Measurements from ENCODE around the gene NOP58. TPM values are rescaled to one million over a fixed set of nuclear protein-coding genes. Genes with fewer than 3 reads are reported as not detected.

NOP58 gene
- total RNA-seq, 4 donors from 2014 or later, result 48.0 to 96.9 (median 56.8) TPM

DNA sequence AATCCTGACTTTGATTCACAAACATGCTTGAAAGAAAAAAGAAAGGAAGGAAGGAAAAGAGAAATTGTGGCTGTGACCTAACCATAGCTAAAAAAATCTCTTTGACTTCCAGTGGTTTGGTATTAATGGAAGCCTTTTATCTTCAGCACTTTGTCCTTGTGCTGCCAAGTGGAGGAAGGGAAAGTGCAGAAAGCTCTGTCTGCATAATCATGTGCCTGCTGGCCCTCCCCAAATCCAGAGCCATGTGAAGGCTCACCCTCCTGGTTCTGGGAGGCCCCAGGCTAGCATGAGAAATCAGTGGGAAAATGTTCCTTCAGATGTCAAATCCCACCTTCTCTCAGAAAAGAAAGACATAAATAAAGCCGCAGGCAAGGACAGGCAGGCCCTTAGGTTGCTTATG is 62.3 kb downstream of the NOP58 start:
- TF ChIP-seq POLR2AphosphoS5 (IDR thresholded peaks at IDR 0.05) (no peak), EP300 (IDR thresholded peaks at IDR 0.05) (no peak), POLR2A (IDR thresholded peaks at IDR 0.05) (no peak)
- TF ChIP-seq, protein P1, sequence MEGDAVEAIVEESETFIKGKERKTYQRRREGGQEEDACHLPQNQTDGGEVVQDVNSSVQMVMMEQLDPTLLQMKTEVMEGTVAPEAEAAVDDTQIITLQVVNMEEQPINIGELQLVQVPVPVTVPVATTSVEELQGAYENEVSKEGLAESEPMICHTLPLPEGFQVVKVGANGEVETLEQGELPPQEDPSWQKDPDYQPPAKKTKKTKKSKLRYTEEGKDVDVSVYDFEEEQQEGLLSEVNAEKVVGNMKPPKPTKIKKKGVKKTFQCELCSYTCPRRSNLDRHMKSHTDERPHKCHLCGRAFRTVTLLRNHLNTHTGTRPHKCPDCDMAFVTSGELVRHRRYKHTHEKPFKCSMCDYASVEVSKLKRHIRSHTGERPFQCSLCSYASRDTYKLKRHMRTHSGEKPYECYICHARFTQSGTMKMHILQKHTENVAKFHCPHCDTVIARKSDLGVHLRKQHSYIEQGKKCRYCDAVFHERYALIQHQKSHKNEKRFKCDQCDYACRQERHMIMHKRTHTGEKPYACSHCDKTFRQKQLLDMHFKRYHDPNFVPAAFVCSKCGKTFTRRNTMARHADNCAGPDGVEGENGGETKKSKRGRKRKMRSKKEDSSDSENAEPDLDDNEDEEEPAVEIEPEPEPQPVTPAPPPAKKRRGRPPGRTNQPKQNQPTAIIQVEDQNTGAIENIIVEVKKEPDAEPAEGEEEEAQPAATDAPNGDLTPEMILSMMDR (IDR thresholded peaks at IDR 0.05), result no peak
- 86% methylated on average over 1 of the region's 1 CpG for WGBS
- DNase-seq (ENCODE audit: low spot score in 2 of 2), result no peak

DNA sequence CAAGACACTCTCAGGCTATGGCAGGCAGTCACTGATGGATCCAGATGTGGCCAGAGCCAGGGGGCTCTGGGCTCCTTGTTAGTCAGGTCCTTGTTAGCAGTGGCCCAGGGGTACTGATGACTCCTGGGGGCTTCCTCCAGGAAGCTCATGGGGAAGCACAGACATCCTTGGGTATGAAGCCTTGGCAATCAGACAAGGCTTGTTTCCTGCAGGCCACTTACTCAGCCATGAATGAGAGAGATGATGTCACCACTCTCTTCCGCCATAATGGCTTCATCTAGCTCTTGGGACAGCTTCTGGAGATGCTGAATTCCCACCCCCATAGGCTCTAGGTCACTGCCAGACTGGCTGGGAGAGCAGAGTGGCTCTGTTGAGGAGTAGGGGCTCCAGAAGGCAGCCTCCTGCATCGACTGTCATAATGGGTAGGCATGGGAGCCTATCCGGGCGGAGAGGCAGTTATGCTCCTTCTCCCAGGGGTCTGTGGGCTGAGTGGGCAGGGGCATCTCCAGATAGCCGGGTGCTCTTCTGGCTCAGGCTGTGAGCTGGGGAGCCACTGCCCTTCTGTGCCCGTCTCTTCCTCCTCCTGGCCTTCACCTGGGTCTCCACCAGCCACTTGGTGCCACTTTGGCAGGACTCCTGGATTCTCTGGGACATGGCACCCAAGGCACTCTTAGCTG is 70.4 kb downstream of the NOP58 start:
- no peaks in the 10 kb centered on the region for H3K27me3 ChIP-seq
- no peak for TF ChIP-seq POLR2A (IDR thresholded peaks at IDR 0.05)
- TF ChIP-seq EP300 (IDR thresholded peaks at IDR 0.05), result no peak
- TF ChIP-seq, protein P1 (IDR thresholded peaks at IDR 0.05), result no peak
- H3K4me1 ChIP-seq, result no peaks in the 10 kb centered on the region
- 90% methylated on average over 2 of the region's 6 CpGs for WGBS
- no peak overlapping the region for H3K4me3 ChIP-seq
- peaks cover 4% of the 10 kb centered on the region for H3K36me3 ChIP-seq
- H3K27ac ChIP-seq, result no peak overlapping the region
- H3K9me3 ChIP-seq, result no peaks in the 10 kb centered on the region
- no peak for DNase-seq (ENCODE audit: low spot score in 2 of 2)

More for the DNA sequence above, 62.3 kb downstream of the NOP58 start:
- Histone ChIP-seq H3K4me3 (no peak overlapping the region), H3K27ac (no peak overlapping the region), H3K27me3 (no peaks in the 10 kb centered on the region), H3K9me3 (no peaks in the 10 kb centered on the region), H3K4me1 (no peaks in the 10 kb centered on the region), H3K36me3 (peaks cover 15% of the 10 kb centered on the region)

DNA sequence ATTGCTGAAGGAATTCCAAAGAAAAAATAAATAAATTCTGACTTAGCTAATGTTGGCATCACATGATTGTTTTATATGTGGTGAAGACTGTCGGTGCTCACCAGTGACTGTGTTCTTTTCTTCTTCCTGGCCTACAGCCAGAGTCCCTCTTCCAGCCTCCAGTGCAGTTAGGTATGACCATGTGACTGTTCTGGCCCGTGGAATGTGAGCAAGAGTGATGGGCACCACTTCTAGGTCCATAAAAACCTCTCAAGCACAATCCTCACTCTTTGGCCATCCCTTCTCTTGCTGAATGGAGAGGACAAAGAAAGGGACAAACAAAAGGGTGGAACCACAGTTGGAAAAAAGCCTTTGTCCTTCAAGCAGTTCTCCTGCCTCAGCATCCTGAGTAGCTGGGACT is 71.6 kb downstream of the NOP58 start:
- Histone ChIP-seq H3K27me3 (no peaks in the 10 kb centered on the region), H3K4me1 (no peaks in the 10 kb centered on the region), H3K4me3 (no peak overlapping the region), H3K27ac (no peak overlapping the region), H3K9me3 (no peaks in the 10 kb centered on the region), H3K36me3 (peaks cover under 1% of the 10 kb centered on the region)
- DNase-seq (ENCODE audit: low spot score in 2 of 2), result no peak
- TF ChIP-seq POLR2A (IDR thresholded peaks at IDR 0.05), result no peak
- no peak for TF ChIP-seq POLR2AphosphoS5 (IDR thresholded peaks at IDR 0.05)
- TF ChIP-seq EP300 (IDR thresholded peaks at IDR 0.05), result no peak
- TF ChIP-seq, protein P1 (IDR thresholded peaks at IDR 0.05), result no peak
- WGBS, result 52% methylated on average over 2 of the region's 2 CpGs

DNA sequence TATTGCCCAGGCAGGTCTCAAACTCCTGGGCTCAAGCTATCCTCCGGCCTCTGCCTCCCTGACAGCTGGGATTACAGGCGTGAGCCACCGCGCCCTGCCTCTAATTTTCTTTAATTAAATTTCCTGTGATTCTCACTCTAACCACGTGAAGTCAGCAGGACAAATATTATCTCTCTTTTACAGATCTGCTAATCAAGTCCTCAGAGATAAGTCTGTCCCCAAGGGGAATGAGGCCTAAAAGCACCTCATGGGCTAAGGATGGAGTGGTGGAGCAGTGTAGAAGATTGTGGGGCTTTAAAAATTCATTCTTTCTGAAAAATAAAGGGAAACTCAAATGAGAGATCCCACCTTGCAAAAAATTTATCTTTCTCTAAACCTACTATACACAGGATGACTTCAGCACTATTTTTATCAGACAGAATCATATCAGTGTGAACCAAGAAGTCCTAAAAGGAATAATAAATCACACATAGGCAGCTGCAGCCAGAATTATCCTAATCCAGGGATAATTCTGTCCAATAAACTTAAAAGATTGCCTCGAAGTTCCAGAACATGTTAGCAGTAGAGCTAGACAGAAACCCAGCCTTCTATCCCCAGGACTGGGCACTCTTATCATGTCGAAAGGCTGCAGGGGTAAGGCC is 72.3 kb downstream of the NOP58 start:
- no peak for DNase-seq (ENCODE audit: low spot score in 2 of 2)
- no peaks in the 10 kb centered on the region for H3K36me3 ChIP-seq
- H3K4me3 ChIP-seq, result no peak overlapping the region
- WGBS, result 85% methylated on average over 7 of the region's 7 CpGs
- no peaks in the 10 kb centered on the region for H3K4me1 ChIP-seq
- H3K27ac ChIP-seq, result no peak overlapping the region
- H3K9me3 ChIP-seq, result no peaks in the 10 kb centered on the region
- no peaks in the 10 kb centered on the region for H3K27me3 ChIP-seq
- no peak for TF ChIP-seq POLR2AphosphoS5 (IDR thresholded peaks at IDR 0.05)
- no peak for TF ChIP-seq POLR2A (IDR thresholded peaks at IDR 0.05)
- no peak for TF ChIP-seq EP300 (IDR thresholded peaks at IDR 0.05)
- TF ChIP-seq, protein P1 (IDR thresholded peaks at IDR 0.05), result no peak

DNA sequence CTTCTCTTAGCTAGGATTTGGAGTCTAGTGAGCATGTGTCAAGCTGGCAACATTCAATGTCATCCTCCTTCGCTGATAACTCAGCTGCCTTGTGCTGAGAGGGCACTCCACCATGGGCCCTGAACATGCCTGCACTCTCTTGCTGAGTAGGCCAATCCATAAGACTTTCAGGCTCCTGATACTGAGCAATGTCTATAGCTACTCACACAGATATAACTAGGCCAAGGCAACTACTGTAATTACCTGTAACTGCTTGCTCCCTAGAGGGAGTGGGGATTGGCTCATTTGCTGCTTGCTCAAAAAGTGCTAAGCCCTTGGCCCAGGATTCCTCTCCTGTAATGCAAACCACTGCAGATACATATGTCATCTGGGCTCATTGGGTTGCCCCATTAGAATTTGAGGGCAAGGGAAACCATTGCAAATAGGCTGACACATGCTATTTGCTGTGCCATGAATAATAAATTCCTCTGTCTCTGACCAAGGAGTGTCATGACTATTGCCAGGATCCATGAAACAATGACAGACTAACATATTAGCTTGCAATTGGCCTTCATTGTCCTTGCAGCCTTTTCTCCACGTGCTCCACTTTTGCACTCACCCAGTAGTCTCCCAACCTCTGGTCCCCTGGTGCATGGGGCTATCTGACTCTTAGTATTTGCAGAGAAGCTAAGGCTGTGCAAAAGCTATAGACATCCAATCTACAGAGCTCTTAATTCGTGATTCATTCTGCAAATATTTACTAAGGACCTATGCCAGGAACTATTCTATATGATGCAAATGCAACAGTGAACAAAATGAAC is 73.7 kb downstream of the NOP58 start:
- TF ChIP-seq, protein P1 (IDR thresholded peaks at IDR 0.05), result no peak
- TF ChIP-seq EP300 (IDR thresholded peaks at IDR 0.05) (no peak), POLR2A (IDR thresholded peaks at IDR 0.05) (no peak), POLR2AphosphoS5 (IDR thresholded peaks at IDR 0.05) (no peak)
- H3K27ac ChIP-seq, result no peak overlapping the region
- no peak for DNase-seq (ENCODE audit: low spot score in 2 of 2)
- 66% methylated on average over 3 of the region's 3 CpGs for WGBS
- H3K27me3 ChIP-seq, result no peaks in the 10 kb centered on the region
- H3K9me3 ChIP-seq, result no peaks in the 10 kb centered on the region
- H3K4me3 ChIP-seq, result no peak overlapping the region
- no peaks in the 10 kb centered on the region for H3K36me3 ChIP-seq
- no peaks in the 10 kb centered on the region for H3K4me1 ChIP-seq
